ENCODE results near the gene MDC1. TPM values are rescaled to one million over a fixed set of nuclear protein-coding genes. Genes with fewer than 3 reads are reported as not detected.
A peak's percentile ranks its signal among the peaks of the same experiment; 100 is the strongest.

Gene MDC1
- total and polyA plus RNA-seq, 2 of the 13 experiments (the other 11 are each of a cell fraction or from before 2014, with no cell fraction given) = 8.4 to 14.0 TPM

DNA sequence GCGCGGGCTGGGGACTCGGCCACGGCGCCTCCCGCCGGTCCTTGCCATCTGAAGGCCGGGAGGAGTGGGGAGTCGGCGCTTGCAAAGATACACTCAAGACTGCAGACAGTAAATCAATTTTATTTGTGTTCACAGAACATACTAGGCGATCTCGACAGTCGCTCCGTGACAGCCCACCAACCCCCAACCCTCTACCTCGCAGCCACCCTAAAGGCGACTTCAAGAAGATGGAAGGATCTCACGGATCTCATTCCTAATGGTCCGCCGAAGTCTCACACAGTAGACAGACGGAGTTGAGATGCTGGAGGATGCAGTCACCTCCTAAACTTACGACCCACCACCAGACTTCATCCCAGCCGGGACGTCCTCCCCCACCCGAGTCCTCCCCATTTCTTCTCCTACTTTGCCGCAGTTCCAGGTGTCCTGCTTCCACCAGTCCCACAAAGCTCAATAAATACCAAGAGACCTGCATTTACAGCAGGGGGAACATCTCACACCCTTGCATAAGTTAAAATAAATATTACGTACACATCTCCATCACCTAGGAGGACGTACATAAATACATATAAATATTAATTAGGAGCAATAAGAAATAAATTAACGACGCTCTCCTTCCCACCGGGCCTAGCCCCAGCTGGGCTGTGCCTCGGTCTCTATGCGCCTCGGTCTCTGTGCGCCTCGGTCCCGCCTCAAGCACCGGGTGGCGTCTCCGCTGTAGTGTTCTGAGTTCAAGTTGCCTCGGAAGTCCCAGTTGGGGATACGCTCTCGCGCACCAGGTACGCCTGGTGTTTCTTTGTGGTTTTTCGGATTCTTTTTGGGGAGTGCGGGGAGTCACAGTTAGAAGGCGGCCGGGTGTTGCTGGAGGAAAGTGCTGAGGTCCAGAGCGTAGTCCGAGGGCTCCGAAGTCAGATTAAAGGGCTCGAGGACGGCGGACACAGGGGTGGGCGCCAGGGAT, 26.3 kb upstream of the MDC1 start (continued):
- TF ChIP-seq, protein P1, sequence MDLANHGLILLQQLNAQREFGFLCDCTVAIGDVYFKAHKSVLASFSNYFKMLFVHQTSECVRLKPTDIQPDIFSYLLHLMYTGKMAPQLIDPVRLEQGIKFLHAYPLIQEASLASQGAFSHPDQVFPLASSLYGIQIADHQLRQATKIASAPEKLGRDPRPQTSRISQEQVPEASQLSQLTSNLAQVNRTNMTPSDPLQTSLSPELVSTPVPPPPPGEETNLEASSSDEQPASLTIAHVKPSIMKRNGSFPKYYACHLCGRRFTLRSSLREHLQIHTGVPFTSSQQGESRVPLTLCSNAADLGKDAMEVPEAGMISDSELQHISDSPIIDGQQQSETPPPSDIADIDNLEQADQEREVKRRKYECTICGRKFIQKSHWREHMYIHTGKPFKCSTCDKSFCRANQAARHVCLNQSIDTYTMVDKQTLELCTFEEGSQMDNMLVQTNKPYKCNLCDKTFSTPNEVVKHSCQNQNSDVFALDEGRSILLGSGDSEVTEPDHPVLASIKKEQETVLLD (CRISPR knock-in tag; IDR thresholded peaks at IDR 0.05; ENCODE audit: low read depth) = peak; percentile 27; the same call in 1 of the 2 replicates
- TF ChIP-seq, protein P2, sequence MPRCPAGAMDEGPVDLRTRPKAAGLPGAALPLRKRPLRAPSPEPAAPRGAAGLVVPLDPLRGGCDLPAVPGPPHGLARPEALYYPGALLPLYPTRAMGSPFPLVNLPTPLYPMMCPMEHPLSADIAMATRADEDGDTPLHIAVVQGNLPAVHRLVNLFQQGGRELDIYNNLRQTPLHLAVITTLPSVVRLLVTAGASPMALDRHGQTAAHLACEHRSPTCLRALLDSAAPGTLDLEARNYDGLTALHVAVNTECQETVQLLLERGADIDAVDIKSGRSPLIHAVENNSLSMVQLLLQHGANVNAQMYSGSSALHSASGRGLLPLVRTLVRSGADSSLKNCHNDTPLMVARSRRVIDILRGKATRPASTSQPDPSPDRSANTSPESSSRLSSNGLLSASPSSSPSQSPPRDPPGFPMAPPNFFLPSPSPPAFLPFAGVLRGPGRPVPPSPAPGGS (CRISPR knock-in tag; IDR thresholded peaks at IDR 0.05) = no peak
- TF ChIP-seq WIZ (CRISPR knock-in tag; IDR thresholded peaks at IDR 0.05) (no peak; the same call in 1 of the 2 replicates), SP5 (CRISPR knock-in tag; IDR thresholded peaks at IDR 0.05; ENCODE audit: borderline replicate concordance, low read depth) (0 out of 2 replicates have a peak, but pooled peaks have one; percentile 2), ZNF44 (CRISPR knock-in tag; IDR thresholded peaks at IDR 0.05) (no peak), SRSF9 (IDR thresholded peaks at IDR 0.05; ENCODE audit: borderline replicate concordance, insufficient read depth, low read depth, low read length, poor library complexity, severe bottlenecking) (no peak), EHMT2 (IDR thresholded peaks at IDR 0.05; ENCODE audit: borderline replicate concordance, low read depth, low read length) (no peak), ZBTB7B (CRISPR knock-in tag; IDR thresholded peaks at IDR 0.05) (no peak), SMAD9 (CRISPR knock-in tag; IDR thresholded peaks at IDR 0.05) (no peak), ZNF207 (IDR thresholded peaks at IDR 0.05; ENCODE audit: borderline replicate concordance) (no peak)
- TF ChIP-seq, protein P3, sequence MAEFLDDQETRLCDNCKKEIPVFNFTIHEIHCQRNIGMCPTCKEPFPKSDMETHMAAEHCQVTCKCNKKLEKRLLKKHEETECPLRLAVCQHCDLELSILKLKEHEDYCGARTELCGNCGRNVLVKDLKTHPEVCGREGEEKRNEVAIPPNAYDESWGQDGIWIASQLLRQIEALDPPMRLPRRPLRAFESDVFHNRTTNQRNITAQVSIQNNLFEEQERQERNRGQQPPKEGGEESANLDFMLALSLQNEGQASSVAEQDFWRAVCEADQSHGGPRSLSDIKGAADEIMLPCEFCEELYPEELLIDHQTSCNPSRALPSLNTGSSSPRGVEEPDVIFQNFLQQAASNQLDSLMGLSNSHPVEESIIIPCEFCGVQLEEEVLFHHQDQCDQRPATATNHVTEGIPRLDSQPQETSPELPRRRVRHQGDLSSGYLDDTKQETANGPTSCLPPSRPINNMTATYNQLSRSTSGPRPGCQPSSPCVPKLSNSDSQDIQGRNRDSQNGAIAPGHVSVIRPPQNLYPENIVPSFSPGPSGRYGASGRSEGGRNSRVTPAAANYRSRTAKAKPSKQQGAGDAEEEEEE (CRISPR knock-in tag; IDR thresholded peaks at IDR 0.05; ENCODE audit: borderline replicate concordance) = no peak; the same call in 1 of the 2 replicates
- TF ChIP-seq, protein P4, sequence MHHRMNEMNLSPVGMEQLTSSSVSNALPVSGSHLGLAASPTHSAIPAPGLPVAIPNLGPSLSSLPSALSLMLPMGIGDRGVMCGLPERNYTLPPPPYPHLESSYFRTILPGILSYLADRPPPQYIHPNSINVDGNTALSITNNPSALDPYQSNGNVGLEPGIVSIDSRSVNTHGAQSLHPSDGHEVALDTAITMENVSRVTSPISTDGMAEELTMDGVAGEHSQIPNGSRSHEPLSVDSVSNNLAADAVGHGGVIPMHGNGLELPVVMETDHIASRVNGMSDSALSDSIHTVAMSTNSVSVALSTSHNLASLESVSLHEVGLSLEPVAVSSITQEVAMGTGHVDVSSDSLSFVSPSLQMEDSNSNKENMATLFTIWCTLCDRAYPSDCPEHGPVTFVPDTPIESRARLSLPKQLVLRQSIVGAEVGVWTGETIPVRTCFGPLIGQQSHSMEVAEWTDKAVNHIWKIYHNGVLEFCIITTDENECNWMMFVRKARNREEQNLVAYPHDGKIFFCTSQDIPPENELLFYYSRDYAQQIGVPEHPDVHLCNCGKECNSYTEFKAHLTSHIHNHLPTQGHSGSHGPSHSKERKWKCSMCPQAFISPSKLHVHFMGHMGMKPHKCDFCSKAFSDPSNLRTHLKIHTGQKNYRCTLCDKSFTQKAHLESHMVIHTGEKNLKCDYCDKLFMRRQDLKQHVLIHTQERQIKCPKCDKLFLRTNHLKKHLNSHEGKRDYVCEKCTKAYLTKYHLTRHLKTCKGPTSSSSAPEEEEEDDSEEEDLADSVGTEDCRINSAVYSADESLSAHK (CRISPR knock-in tag; IDR thresholded peaks at IDR 0.05; ENCODE audit: borderline replicate concordance) = no peak; the same call in 1 of the 2 replicates
- TF ChIP-seq, protein P5, sequence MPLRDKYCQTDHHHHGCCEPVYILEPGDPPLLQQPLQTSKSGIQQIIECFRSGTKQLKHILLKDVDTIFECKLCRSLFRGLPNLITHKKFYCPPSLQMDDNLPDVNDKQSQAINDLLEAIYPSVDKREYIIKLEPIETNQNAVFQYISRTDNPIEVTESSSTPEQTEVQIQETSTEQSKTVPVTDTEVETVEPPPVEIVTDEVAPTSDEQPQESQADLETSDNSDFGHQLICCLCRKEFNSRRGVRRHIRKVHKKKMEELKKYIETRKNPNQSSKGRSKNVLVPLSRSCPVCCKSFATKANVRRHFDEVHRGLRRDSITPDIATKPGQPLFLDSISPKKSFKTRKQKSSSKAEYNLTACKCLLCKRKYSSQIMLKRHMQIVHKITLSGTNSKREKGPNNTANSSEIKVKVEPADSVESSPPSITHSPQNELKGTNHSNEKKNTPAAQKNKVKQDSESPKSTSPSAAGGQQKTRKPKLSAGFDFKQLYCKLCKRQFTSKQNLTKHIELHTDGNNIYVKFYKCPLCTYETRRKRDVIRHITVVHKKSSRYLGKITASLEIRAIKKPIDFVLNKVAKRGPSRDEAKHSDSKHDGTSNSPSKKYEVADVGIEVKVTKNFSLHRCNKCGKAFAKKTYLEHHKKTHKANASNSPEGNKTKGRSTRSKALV (CRISPR knock-in tag; IDR thresholded peaks at IDR 0.05) = peak; percentile 22; the same call in 1 of the 2 replicates
- TF ChIP-seq, protein P6, sequence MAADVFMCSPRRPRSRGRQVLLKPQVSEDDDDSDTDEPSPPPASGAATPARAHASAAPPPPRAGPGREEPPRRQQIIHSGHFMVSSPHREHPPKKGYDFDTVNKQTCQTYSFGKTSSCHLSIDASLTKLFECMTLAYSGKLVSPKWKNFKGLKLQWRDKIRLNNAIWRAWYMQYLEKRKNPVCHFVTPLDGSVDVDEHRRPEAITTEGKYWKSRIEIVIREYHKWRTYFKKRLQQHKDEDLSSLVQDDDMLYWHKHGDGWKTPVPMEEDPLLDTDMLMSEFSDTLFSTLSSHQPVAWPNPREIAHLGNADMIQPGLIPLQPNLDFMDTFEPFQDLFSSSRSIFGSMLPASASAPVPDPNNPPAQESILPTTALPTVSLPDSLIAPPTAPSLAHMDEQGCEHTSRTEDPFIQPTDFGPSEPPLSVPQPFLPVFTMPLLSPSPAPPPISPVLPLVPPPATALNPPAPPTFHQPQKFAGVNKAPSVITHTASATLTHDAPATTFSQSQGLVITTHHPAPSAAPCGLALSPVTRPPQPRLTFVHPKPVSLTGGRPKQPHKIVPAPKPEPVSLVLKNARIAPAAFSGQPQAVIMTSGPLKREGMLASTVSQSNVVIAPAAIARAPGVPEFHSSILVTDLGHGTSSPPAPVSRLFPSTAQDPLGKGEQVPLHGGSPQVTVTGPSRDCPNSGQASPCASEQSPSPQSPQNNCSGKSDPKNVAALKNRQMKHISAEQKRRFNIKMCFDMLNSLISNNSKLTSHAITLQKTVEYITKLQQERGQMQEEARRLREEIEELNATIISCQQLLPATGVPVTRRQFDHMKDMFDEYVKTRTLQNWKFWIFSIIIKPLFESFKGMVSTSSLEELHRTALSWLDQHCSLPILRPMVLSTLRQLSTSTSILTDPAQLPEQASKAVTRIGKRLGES (CRISPR knock-in tag; IDR thresholded peaks at IDR 0.05; ENCODE audit: borderline replicate concordance) = peak; percentile 45; the same call in 1 of the 2 replicates

Measured in HepG2 (cell line).